H9 (cell line): ENCODE measurements around the gene CEP43. TPM values are rescaled to one million over a fixed set of nuclear protein-coding genes. Genes with fewer than 3 reads are reported as not detected.
A peak's percentile ranks its signal among the peaks of the same experiment; 100 is the strongest.

Experiments used
- DNase-seq: peaks from one replicate; pipeline ENCODE4 v3.0.0-alpha.2; 2017
- H2AFZ ChIP-seq: one replicate; pipeline ENCODE4 v1.6.1; 2013; ENCODE audit warnings: mild to moderate bottlenecking, low read length, control low read depth, moderate library complexity
- H2AK5ac ChIP-seq: 2 replicates; pipeline ENCODE4 v1.6.1; 2013; ENCODE audit warnings: low read length, control low read depth, mixed read lengths; ENCODE audit not compliant: insufficient read length
- H2BK120ac ChIP-seq: one replicate; pipeline ENCODE4 v1.6.1; 2013; ENCODE audit warnings: low read depth, mild to moderate bottlenecking, low read length, control low read depth, inconsistent platforms; ENCODE audit not compliant: poor library complexity, severe bottlenecking
- H2BK12ac ChIP-seq: 2 replicates; pipeline ENCODE4 v1.6.1; 2013; ENCODE audit warnings: low read length, control low read depth, mixed read lengths, low read depth; ENCODE audit not compliant: insufficient read length
- H2BK15ac ChIP-seq: 2 replicates; pipeline ENCODE4 v1.6.1; 2013; ENCODE audit warnings: low read depth, low read length, control low read depth
- H2BK20ac ChIP-seq: one replicate; pipeline ENCODE4 v1.6.1; 2013; ENCODE audit warnings: low read depth, mild to moderate bottlenecking, low read length, control low read depth, inconsistent platforms; ENCODE audit not compliant: poor library complexity, severe bottlenecking
- H2BK5ac ChIP-seq: 2 replicates; pipeline ENCODE4 v1.6.1; 2013; ENCODE audit warnings: low read length, control low read depth, mixed read lengths; ENCODE audit not compliant: insufficient read length
- H3K14ac ChIP-seq: 2 replicates; pipeline ENCODE4 v1.6.1; 2013; ENCODE audit warnings: low read length, control low read depth; ENCODE audit not compliant: insufficient read depth
- H3K18ac ChIP-seq: 2 replicates; pipeline ENCODE4 v1.6.1; 2013; ENCODE audit warnings: low read depth, mild to moderate bottlenecking, mixed read lengths, low read length, control low read depth; ENCODE audit not compliant: insufficient read length
- H3K23ac ChIP-seq: 2 replicates; pipeline ENCODE4 v1.6.1; 2013; ENCODE audit warnings: low read length, control low read depth, mixed read lengths, low read depth; ENCODE audit not compliant: insufficient read length
- H3K23me2 ChIP-seq: 2 replicates; pipeline ENCODE4 v1.6.1; 2013; ENCODE audit warnings: low read depth, mild to moderate bottlenecking, mixed read lengths, low read length, control low read depth; ENCODE audit not compliant: insufficient read length, poor library complexity, severe bottlenecking
- H3K27ac ChIP-seq: 2 replicates; pipeline ENCODE4 v1.5.1; 2013; ENCODE audit warnings: low read length, control low read depth, mixed read lengths, low read depth; ENCODE audit not compliant: insufficient read length
- H3K27me3 ChIP-seq: 2 replicates; pipeline ENCODE4 v1.6.1; 2013; ENCODE audit warnings: low read length, control low read depth, inconsistent platforms; ENCODE audit not compliant: insufficient read depth
- H3K4ac ChIP-seq: 2 replicates; pipeline ENCODE4 v1.6.1; 2013; ENCODE audit warnings: low read depth, mild to moderate bottlenecking, control low read depth, inconsistent platforms, low read length, moderate library complexity
- H3K4me1 ChIP-seq: 2 replicates; pipeline ENCODE4 v1.6.1; 2013; ENCODE audit warnings: low read length, control low read depth, inconsistent platforms; ENCODE audit not compliant: insufficient read depth
- H3K4me2 ChIP-seq: 2 replicates; pipeline ENCODE4 v1.6.1; 2013; ENCODE audit warnings: low read length, control low read depth, mixed read lengths; ENCODE audit not compliant: insufficient read length, insufficient read depth
- H3K56ac ChIP-seq: 2 replicates; pipeline ENCODE4 v1.6.1; 2013; ENCODE audit warnings: low read depth, mild to moderate bottlenecking, mixed read lengths, low read length, control low read depth; ENCODE audit not compliant: insufficient read length
- H3K79me1 ChIP-seq: 2 replicates; pipeline ENCODE4 v1.6.1; 2013; ENCODE audit warnings: low read depth, mild to moderate bottlenecking, moderate library complexity, low read length, control low read depth, inconsistent platforms; ENCODE audit not compliant: insufficient read depth, poor library complexity, severe bottlenecking
- H3K79me2 ChIP-seq: 2 replicates; pipeline ENCODE4 v1.6.1; 2013; ENCODE audit warnings: low read length, control low read depth, inconsistent platforms; ENCODE audit not compliant: insufficient read depth
- H3K9ac ChIP-seq: 2 replicates; pipeline ENCODE4 v1.6.1; 2013; ENCODE audit warnings: low read length, control low read depth, mixed read lengths; ENCODE audit not compliant: insufficient read length; ENCODE audit errors: extremely low read depth
- H3K9me3 ChIP-seq: one replicate; pipeline ENCODE4 v1.6.1; 2013; ENCODE audit warnings: low read depth, low read length, inconsistent platforms; ENCODE audit not compliant: control insufficient read depth
- H3T11ph ChIP-seq: one replicate; pipeline ENCODE4 v1.6.1; 2013; ENCODE audit warnings: mild to moderate bottlenecking, low read length, control low read depth, inconsistent platforms
- H4K20me1 ChIP-seq: one replicate; pipeline ENCODE4 v1.6.1; 2013; ENCODE audit not compliant: control insufficient read depth, insufficient read length, insufficient read depth
- H4K5ac ChIP-seq: 2 replicates; pipeline ENCODE4 v1.6.1; 2013; ENCODE audit warnings: low read depth, mild to moderate bottlenecking, mixed read lengths, low read length, control low read depth; ENCODE audit not compliant: insufficient read length
- H4K8ac ChIP-seq: replicated peaks from 2 replicates; pipeline ENCODE4 v1.6.1; 2013; ENCODE audit warnings: low read length, control low read depth, mixed read lengths, low read depth; ENCODE audit not compliant: insufficient read length
- H4K91ac ChIP-seq: 2 replicates; pipeline ENCODE4 v1.6.1; 2013; ENCODE audit warnings: low read depth, mild to moderate bottlenecking, moderate library complexity, mixed read lengths, low read length, control low read depth; ENCODE audit not compliant: insufficient read length
- H3K27ac Mint-ChIP-seq, 3 experiments: 2 replicates in 2 of 3; 3 replicates in 1 of 3; pipeline ENCODE4 v1.8.0; 2020 to 2021; ENCODE audit warnings: mixed read lengths in 3 of 3, mild to moderate bottlenecking in 1 of 3, moderate library complexity in 1 of 3
- H3K27me3 Mint-ChIP-seq: 2 replicates; pipeline ENCODE4 v1.8.0; 2021; ENCODE audit warnings: low read depth, mild to moderate bottlenecking, moderate library complexity, mixed read lengths
- H3K36me3 Mint-ChIP-seq, 3 experiments: 2 replicates in 2 of 3; 3 replicates in 1 of 3; pipeline ENCODE4 v1.8.0; 2020 to 2021; ENCODE audit warnings: low read depth in 3 of 3, mixed read lengths in 3 of 3; ENCODE audit not compliant: insufficient read depth in 1 of 3
- H3K4me1 Mint-ChIP-seq, 2 experiments: 2 replicates each; pipeline ENCODE4 v1.8.0; 2020; ENCODE audit warnings: mixed read lengths in 2 of 2
- H3K4me3 Mint-ChIP-seq, 2 experiments: 2 replicates in 1 of 2; 3 replicates in 1 of 2; pipeline ENCODE4 v1.8.0; 2020 to 2021; ENCODE audit warnings: mild to moderate bottlenecking in 2 of 2, mixed read lengths in 2 of 2, moderate library complexity in 1 of 2
- H3K9me3 Mint-ChIP-seq, 2 experiments: 2 replicates in 1 of 2; 3 replicates in 1 of 2; pipeline ENCODE4 v1.8.0; 2020; ENCODE audit warnings: mild to moderate bottlenecking in 2 of 2, mixed read lengths in 2 of 2, moderate library complexity in 1 of 2
- WGBS: extraction: QIAGEN DNeasy Blood & Tissue Kit; methylation state at CpG from one replicate; pipeline ENCODE4 v1.1.7; 2013; ENCODE audit warnings: missing lambda C conversion rate, low lambda C conversion rate, mixed read lengths; ENCODE audit not compliant: insufficient read length; ENCODE audit errors: extremely low coverage; 5-methylcytosine and 5-hydroxymethylcytosine counted together
- total RNA-seq: library from RNA; stranded (reverse); gene quantifications from 2 replicates; pipeline ENCODE4 v1.2.1, GENCODE V29; 2021
- TF ChIP-seq, protein P1 (sequence below): fragments of 200-600 bp; sonication (generic); conservative IDR thresholded peaks from 3 replicates; pipeline ENCODE4 v1.8.0; 2021; ENCODE audit warnings: antibody characterized with exemption, mild to moderate bottlenecking

Gene CEP43
- total RNA-seq, 1 experiment from 2014 or later, result 33.6 TPM

DNA sequence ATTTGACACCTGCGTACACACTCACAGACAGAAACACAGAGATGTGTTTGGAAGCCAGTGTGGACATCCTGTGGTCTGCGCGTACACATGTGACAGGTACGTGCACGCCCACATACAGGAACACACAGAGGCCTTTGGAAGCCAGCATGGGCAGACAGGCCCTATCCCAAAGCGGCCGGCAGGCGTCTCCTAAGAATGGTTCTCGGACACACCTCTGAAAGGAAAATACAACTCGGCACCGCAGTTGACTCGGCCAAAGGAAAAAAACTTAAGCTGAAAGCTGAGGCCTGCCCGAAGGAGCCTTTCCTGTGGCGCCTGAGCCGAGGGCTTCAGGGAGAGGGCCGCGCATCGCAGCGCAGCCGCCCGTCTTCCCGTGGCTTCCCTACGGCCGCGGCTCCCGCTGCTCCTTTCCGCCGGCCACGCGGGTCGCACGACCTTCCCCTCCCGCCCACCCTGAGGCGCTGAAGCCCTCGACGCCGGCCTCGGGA lies 1.4 kb upstream of the CEP43 start:
- H3K18ac ChIP-seq, result no peak overlapping the region
- H4K91ac ChIP-seq, result no peak overlapping the region
- no peak overlapping the region for H2BK20ac ChIP-seq
- H4K5ac ChIP-seq, result no peak overlapping the region
- H2BK15ac ChIP-seq, result no peak overlapping the region
- H3K4me1 Mint-ChIP-seq, result peaks cover 21 to 25% of the 10 kb centered on the region in 2 experiments
- H3K4me2 ChIP-seq, result peak overlapping the region; percentile 29
- DNase-seq, result peak; percentile 68
- no peak overlapping the region for H2BK5ac ChIP-seq
- H4K8ac ChIP-seq, result no peak overlapping the region
- TF ChIP-seq, protein P1, sequence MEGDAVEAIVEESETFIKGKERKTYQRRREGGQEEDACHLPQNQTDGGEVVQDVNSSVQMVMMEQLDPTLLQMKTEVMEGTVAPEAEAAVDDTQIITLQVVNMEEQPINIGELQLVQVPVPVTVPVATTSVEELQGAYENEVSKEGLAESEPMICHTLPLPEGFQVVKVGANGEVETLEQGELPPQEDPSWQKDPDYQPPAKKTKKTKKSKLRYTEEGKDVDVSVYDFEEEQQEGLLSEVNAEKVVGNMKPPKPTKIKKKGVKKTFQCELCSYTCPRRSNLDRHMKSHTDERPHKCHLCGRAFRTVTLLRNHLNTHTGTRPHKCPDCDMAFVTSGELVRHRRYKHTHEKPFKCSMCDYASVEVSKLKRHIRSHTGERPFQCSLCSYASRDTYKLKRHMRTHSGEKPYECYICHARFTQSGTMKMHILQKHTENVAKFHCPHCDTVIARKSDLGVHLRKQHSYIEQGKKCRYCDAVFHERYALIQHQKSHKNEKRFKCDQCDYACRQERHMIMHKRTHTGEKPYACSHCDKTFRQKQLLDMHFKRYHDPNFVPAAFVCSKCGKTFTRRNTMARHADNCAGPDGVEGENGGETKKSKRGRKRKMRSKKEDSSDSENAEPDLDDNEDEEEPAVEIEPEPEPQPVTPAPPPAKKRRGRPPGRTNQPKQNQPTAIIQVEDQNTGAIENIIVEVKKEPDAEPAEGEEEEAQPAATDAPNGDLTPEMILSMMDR, result peak; percentile 59
- no peak overlapping the region for H3K4ac ChIP-seq
- H2AK5ac ChIP-seq, result no peak overlapping the region
- H2AFZ ChIP-seq, result no peak overlapping the region
- no peaks in the 10 kb centered on the region for H3K27me3 Mint-ChIP-seq
- H3K79me2 ChIP-seq, result peaks cover 13% of the 10 kb centered on the region; the same call in 1 of the 2 replicates
- no peak overlapping the region for H3K9ac ChIP-seq
- H3K9me3 Mint-ChIP-seq, result no peaks in the 10 kb centered on the region
- no peak overlapping the region for H3K56ac ChIP-seq
- no peak overlapping the region for H3K14ac ChIP-seq
- peaks cover 8% of the 10 kb centered on the region for H3K23me2 ChIP-seq
- H2BK12ac ChIP-seq, result no peak overlapping the region
- H3K27ac ChIP-seq, result no peak overlapping the region
- H3K4me3 Mint-ChIP-seq, result peak overlapping the region; percentile 81 to 85
- H4K20me1 ChIP-seq, result no peaks in the 10 kb centered on the region
- no peaks in the 10 kb centered on the region for H3K27me3 ChIP-seq
- no peak overlapping the region for H2BK120ac ChIP-seq
- WGBS, result no CpG with 5 or more reads among the region's 38 CpGs
- H3K27ac Mint-ChIP-seq, result no peak overlapping the region; a peak in 1 of 7 replicates
- peaks cover 4% of the 10 kb centered on the region; the same call in 1 of the 2 replicates for H3K4me1 ChIP-seq
- H3K23ac ChIP-seq, result no peak overlapping the region
- peaks cover 9% of the 10 kb centered on the region for H3K79me1 ChIP-seq
- H3K9me3 ChIP-seq, result no peaks in the 10 kb centered on the region
- peaks cover 17 to 39% (median 34%) of the 10 kb centered on the region in 3 experiments for H3K36me3 Mint-ChIP-seq
- no peak overlapping the region for H3T11ph ChIP-seq
